ENCODE results near the gene MAEL.
"Not testable (repeated sequence)": the region's sequence is repeated elsewhere in the genome, so short reads cannot be mapped to it uniquely, and the experiment has no call there.

Gene MAEL

DNA sequence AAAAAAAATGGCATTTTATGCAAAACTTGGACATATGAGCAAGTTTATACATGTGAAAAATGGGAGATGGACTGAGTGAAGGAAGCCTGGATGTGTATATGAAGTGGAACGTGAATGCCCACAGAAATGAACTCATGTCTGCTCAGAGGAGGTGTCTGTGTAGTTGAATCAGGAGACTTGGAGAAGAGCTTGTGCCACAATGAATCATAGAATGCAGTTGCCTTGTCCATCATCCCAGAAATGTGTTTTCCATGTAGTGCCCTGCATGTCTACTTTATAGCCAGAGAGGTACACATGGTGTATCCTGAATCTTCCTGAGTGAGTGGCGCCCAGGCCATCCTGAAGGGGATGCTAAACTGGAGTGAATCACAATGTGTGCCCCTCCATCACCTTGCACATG lies 11.1 kb upstream of the MAEL start:
- no peak for DNase-seq (ENCODE audit: low read depth in 2 of 3, low spot score in 2 of 3)

DNA sequence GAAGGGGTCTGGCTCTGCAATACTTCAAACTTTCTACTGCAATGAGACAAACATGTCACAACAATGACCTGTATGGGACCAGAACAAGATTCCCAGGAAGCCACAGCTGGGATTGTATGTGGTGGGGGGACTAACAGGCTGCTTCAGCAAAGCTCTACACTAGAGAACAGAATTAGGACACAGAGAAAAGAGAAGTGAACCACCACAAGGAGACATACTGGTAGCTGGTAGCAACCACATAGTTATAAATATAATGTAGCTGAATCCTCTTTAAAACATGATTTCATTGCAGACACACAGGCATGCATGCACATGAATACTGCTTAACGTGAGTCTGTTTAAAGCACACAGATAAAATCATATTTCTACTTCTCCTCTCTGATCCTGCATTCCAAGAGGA lies 10.3 kb upstream of the MAEL start:
- DNase-seq (ENCODE audit: low read depth in 2 of 3, low spot score in 2 of 3), result no peak

DNA sequence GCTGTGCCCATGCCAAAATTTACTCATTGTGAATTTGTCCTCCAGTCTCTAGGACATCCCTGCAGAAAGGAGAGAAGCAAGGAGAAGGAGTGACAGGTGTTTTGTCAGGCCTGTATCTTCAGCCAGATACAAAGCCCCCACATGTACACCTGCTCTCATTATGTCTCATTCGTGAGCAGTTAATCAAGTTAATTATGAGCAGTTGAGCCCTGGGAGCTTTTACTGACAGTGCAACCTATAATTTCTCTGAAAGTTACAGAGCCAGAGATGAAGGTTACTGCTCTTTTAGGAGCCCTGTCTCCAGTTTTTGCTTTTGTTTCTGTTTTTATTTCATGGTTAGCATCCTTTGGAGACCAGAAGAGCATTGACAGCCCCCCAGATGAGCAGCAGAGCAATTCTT lies 8.7 kb upstream of the MAEL start:
- no peak for DNase-seq (ENCODE audit: low read depth in 2 of 3, low spot score in 2 of 3)

DNA sequence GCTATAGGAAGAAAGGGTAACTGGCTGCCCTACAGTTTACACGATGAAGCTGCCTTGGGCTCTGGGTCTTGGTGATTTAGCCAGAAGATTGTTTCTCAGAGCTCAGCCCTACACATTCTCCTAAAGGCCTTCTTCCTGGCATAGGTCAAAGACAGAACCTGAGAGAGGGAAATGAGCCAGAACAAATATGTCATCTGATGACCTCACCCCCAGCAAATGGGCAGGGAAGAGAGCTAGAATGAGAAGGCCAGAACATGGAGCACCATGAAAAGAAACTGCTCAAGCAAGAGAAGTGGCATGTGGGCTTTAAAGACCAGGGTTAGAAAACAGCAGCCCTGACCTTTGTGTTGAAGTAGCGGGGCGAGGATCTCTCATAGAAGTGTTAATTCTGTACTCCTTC lies 8.3 kb upstream of the MAEL start:
- no peak for DNase-seq (ENCODE audit: low read depth in 2 of 3, low spot score in 2 of 3)

DNA sequence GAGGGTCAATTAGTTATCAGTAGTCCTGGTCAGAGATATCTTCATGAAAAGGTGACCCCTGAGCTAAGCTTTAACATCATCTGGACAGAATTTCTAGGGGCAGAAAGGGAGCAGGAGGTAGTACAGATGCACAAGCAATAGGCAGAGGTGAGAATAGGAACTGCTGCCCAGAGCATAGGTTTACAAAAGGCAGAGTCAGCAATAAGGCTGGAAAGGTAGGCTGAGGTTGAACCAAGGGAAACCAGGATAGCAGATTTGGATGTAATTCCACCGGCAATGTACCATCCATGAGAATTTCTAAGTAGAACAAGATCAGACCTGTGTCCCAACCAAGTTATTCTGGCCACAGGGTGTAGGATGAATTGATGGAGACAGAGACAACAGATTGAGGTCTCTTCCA lies 7.5 kb upstream of the MAEL start:
- DNase-seq (ENCODE audit: low read depth in 2 of 3, low spot score in 2 of 3), result no peak

DNA sequence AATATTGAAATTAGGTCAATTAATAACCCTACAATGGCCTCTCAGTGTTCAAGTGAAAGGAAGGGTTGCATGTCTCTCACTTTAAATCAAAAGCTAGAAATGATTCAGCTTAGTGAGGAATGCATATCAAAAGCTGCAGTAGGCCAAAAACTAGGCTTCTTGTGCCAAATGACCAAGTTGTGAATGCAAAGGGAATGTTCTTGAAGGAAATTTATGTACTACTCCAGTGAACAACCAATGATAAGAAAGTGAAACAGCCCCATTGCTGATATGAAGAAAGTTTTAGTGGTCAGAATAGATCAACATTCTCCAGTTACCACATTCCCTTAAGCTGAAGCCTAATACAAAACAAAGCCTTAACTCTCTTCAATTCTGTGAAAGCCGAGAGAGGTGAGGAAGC lies 10.0 kb downstream of the MAEL start:
- DNase-seq (ENCODE audit: low read depth in 2 of 3, low spot score in 2 of 3), result no peak

DNA sequence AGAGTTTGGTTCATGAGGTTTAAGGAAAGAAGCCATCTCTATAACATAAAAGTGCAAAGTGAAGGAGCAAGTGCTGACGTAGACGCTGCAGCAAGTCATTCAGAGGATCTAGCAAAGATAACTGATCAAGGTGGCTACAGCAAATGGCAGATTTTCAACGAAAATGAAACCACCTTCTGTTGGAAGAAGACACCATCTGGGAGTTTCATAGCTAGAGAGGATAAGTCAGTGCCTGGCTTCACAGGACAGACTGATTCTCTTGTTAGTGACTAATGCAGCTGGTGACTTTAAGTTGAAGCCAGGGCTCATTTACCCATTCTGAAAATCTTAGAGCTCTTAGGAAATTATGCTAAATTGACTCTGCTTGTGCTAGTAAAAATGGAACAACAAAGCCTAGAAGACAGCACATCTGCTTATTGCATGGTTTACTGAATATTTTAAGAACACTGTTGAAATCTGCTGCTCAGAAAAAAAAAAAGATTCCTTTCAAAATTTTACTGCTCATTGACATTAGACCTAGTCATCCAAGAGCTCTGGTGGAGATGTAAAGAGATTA lies 10.5 kb downstream of the MAEL start:
- DNase-seq (ENCODE audit: low read depth in 2 of 3, low spot score in 2 of 3), result no peak

DNA sequence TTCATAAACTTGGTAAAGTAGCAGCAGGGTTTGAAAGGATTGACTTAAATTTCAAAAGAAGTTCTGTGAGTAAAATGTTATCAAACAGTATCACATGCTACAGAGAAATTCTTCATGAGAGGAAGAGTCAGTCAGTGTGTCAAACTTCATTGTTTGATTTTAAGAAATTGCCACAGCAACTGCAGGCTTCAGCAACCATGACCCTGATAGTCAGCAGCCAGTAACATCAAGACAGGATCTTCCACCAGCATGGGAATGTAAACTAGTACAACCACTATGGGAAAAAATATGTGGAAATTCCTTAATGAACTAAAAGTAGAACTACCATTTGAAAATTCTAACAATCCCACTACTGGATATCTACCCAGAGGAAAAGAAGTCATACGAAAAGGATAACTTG lies 11.5 kb downstream of the MAEL start:
- DNase-seq (ENCODE audit: low read depth in 2 of 3, low spot score in 2 of 3), result no peak

DNA sequence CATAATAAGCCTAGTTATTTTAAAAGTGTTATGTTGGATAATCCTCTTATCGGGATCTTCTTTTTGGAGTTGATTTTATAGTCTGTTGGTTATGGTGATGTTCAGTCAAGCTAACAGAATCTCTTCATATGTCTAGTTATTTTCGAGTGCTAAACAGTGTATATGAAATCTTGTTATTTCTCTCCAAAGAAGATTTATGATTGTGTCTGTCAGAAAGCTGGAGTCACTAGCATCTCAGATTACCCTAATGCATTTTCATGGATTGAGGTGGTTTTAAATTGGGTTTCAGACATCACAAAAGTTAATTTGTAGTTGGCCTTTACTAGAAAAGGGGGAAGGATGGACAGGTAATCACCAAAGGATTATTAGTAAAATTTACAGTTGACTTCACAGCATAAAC lies 13.3 kb downstream of the MAEL start:
- DNase-seq (ENCODE audit: low read depth in 2 of 3, low spot score in 2 of 3), result no peak

DNA sequence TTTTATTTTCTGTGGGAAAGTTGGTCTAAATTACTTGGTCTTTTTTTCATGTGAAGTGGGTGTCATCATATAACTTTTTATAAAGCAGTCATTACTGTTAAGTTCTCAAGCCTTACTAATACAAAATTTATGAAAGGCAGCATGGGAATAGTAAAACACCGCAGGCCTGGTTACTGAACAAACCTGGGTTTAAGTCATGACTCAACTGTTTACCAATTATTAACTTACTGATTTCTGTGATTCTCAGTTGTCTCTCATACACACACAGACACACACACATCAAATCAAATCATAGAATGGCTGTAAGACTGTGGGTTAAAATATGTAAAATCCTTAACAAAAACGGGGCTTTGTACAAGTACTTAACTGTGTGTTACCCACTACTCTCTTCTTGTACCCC lies 14.6 kb downstream of the MAEL start:
- no peak for DNase-seq (ENCODE audit: low read depth in 2 of 3, low spot score in 2 of 3)

DNA sequence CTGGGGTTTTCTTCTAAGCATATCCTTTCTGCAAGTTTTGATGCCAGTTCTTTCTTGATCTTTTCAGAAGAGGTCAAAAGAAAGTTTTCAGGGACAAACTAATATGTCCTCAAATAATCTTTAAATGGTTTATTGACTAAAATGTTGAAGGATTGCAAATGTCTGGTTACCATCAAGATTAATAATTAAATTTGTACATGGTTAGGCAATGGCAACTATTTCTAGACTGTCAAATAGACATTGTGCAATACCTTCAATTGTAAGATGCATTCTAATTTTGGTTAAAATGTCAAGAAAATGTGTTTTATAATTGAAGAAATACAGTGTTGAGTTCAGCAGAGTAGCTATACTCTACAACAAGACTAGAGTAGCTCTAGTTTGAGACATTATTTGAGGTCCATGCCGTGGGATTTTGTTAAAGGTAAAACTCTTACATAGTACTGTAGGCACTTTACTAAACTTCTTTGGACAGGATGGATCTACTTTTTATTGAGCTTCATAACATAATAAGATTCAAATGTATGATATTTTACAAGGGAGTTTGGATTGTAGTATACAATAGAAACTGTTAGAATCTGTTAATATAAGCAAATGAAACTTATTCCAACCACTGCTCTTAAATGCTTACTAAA lies 22.6 kb downstream of the MAEL start:
- DNase-seq (ENCODE audit: low read depth in 2 of 3, low spot score in 2 of 3), result no peak

DNA sequence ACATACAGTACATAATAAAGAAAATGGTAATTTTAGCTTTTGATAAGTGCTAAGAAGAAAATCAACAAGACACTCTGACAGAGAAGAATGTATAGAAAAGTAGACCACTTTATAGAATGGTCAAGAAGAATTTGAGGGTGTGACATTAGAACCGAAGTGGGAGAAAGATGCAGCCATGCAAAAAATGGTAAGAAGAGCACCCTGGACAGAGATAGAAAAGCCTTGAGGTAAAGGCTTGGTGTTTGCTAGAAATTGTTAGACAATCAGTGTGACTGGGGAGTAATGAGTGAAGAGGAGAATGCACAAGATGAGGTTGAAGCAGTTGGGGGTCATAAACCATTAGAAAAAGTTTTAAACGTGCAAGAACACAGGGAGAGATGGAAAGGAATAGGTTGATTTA lies 23.5 kb downstream of the MAEL start:
- DNase-seq (ENCODE audit: low read depth in 2 of 3, low spot score in 2 of 3), result no peak

DNA sequence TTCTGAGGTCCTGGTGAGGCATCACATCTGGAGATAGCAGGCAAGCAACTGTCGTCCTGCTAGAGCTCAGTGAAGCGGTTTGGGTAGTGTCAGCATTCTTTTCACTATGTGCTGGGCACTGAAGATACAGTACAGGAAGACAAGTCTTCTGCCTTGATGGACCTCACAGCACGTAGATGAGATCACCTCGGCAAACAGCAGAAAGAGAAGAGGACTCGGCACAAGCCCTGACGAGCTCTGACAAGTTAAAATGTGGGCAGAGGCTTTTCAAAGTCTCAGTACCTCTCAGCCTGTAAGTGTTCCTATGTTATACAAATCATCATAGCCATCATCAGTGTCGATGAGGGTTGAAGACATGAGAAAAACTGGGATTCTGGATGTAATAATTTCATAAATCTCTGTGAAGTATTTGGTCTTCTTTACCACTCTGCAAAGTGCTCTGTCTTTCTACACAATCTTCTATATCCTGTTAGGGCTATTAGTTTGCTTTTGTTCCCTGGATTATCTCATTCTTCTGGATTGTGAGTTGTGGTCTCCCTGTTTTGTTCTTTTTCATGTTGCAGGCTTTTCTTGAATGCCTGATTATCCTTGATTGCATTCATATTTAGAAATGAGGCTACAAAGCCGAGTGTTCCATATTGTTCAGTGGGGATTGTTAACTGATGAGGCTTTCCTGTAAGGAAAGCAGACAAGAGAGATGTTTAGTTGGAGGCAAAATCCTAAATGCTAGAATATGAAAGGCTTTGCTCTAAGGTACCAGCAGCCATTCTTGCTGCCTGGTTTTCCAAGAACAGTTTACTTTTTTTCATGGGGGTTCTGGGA lies 24.2 kb downstream of the MAEL start:
- no peak for DNase-seq (ENCODE audit: low read depth in 2 of 3, low spot score in 2 of 3)

DNA sequence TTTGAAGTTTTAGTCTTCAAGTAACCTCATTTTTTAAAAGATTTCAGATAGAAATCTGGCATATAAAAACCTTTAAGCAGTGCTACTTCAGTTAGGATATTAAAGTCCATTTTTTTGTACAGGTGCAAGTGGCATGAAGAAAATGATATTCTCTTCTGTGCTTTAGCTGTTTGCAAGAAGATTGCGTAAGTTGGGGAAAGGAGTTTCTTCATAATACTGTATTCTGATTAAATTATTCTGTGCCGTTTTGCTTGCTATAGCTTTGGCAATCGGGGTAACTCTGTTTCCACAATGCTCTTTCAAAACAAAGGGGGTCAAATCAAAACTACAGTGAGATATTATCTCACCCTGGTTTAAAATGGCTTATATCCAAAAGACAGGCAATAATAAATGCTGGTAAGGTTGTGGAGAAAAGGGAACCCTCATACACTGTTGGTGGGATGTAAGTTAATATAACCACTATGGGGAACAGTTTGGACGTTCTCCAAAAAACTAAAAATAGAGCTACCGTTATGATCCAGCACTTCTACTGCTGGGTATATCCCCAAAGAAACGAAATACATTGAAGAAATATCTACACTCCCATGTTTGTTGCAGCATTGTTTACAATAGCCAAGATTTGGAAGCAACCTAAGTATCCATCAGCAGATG lies 27.1 kb downstream of the MAEL start:
- DNase-seq (ENCODE audit: low read depth in 2 of 3, low spot score in 2 of 3), result no peak

DNA sequence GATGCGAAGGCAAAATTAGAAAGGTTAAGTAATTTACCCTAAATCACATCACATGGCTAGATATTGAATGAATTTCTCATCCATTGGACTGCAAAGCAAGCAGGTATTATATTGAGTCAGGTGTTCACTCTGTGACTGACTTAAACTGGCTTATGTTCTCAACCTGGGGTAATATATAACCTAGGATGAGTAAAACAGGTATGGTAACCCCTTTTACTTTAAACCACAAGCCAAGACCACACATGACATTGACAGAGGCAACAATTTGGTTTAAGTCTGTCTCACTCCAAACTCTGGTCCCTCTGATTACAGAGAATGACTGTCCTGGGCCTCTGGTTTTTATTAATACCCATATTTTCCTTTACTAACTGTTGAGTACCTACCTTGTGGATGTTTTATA lies 33.3 kb downstream of the MAEL start:
- DNase-seq (ENCODE audit: low read depth in 2 of 3, low spot score in 2 of 3), result no peak

DNA sequence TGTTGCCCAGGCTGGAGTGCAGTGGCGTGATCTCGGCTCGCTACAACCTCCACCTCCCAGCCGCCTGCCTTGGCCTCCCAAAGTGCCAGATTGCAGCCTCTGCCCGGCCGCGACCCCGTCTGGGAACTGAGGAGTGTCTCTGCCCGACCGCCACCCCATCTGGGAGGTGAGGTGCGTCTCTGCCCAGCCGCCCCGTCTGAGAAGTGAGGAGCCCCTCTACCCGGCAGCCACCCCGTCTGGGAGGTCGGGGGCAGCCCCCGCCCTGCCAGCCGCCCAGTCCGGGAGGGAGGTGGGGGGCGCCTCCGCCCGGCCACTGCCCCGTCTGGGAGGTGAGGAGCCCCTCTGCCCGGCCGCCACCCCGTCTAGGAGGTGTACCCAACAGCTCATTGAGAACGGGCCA lies 40.5 kb downstream of the MAEL start:
- DNase-seq (ENCODE audit: low read depth in 2 of 3, low spot score in 2 of 3), result not testable (repeated sequence)

DNA sequence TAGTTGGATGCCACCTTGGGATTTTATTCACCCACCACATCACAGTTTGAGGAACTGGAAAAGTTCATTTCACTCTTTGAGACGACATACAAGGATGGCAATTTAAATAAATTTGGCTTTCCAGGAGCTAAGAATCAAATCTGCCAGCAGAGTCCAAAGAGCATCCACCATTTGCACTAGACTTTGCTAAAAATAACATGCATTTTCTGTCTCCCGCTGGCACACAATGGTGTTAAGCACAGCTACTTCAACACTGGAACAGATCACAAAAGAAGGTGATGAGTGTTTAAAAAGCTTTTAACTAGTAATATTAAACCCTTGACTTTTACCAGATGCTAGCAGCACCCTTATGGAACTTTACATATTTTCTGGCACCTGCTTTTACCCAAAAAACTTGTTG lies 44.6 kb downstream of the MAEL start:
- no peak for DNase-seq (ENCODE audit: low read depth in 2 of 3, low spot score in 2 of 3)

DNA sequence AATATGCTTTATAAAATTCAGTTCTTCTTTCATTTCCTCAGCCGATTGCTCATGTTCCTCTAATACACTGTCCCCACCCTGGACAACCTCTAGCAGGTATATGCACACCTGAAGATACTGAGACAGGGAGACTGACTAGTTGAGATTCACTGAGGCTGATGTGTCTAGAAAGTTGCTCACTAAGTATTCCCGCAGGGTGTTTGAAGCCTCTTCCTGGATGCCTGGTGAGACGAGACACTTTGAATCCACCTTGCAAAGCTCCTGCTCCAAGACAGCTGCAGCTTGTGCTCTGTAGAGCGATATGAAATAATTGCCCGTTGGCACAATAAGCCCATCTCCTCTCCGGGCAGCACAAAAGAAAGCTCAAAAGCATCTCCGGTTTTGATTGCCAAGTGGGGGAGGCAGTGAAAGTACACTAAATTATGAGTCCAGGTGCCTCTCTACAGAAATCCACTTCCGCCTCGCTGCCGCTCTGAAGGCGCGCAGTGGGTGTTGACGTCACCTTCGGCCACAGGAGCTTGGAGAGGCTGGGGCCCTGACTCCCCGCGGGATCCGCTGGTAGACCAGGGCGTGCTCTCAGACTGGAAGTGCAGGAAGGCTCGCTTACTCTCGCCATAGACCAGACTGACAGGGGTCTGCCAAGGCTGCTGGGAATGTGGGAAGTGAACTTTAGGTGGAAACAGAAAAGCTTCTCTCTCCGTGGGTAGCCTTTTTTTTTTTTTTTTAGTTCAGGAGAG lies 54.8 kb downstream of the MAEL start:
- DNase-seq (ENCODE audit: low read depth in 2 of 3, low spot score in 2 of 3), result peak in 2 of 3 experiments; percentile 37 to 46

DNA sequence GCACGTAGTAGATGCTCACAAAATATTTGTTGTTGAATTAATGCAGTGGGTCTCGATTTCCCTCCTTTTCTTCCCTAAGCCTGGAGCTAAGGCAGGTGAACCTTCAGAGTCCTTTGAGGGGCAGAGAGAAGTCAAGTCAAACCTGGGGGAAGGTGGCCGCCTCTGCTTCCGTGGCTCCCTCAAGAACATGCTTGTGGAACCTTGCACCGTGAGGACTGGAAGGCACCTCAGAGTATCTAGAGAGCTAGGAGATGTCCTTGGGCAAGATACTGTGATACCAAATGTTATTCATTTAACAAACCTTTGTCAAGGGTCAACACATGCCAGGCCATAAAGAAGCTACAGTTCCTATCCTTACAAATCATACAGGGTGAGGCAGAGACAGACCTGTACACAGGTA lies 62.8 kb downstream of the MAEL start:
- no peak for DNase-seq (ENCODE audit: low read depth in 2 of 3, low spot score in 2 of 3)

DNA sequence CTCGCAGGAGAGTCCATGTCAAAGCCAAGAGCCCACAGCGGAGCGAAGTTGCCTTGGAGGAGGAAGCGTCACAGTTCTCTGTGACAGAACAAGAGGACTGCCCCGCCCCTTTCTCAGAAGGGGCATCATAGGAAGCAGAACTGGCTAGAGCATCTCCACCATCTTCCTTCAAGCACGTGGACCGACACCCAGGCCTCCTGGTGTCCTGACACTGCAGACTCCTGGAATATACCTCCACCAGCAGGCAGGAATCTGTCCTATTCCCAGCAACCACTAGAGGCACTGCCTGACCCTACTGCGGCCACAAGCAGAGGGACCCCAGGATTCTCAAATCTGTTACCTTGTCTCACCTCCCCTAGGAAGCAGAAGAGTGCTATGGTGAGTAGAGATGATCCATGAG lies 63.3 kb downstream of the MAEL start:
- DNase-seq (ENCODE audit: low read depth in 2 of 3, low spot score in 2 of 3), result no peak

DNA sequence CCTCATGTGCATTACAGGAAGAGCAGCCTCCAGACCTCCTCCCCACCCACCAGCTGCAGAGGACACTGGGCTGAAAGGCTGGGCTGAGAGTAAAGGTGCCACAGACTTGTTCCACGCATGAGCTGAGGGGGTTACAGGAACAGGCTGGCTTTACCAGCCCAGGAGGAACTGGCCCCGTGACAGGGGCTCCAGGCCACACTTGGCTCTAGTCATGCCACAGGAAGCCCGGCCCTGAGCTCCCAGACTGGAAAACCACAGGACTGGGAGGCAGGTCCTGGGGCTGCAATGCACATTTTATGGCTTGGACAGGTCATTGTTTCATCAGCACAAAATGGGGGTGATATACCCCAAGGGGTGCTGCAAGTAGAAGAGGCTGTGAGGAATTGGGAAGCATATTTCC lies 65.5 kb downstream of the MAEL start:
- no peak for DNase-seq (ENCODE audit: low read depth in 2 of 3, low spot score in 2 of 3)

Data from activated CD8-positive, alpha-beta memory T cell treated with anti-CD3 and anti-CD28 coated beads for 48 hours (primary cell).